Pancreas (tissue), 10 donors: Measurements from ENCODE around the gene IBA57. TPM values are rescaled to one million over a fixed set of nuclear protein-coding genes. Genes with fewer than 3 reads are reported as not detected.
"Not testable (repeated sequence)": the region's sequence is repeated elsewhere in the genome, so short reads cannot be mapped to it uniquely, and the experiment has no call there.

Experiments used
- ATAC-seq, 4 donors: fragments of 200-7000 bp; cut with Tn5 transposase; one replicate each; pipeline versions ENCODE4 v1.8.0 to v1.9.1; 2020; ENCODE audit warnings: mild to moderate bottlenecking in 4 of 4, moderate library complexity in 4 of 4
- DNase-seq, 6 donors: peaks; one replicate each; pipeline ENCODE4 v3.0.0-alpha.2; 2020
- FAIRE-seq: peaks from 2 replicates; lab custom pipeline; 2012; peaks lifted over from hg19 to GRCh38; lab: Jason Lieb, UNC
- H3K27ac ChIP-seq, 4 donors: fragments of 200-600 bp; sonication (generic); 1 replicate in 3 of 4; 2 replicates in 1 of 4; pipeline versions ENCODE4 v1.5.0 to v1.8.0; 2020
- H3K27me3 ChIP-seq, 4 donors: fragments of 200-600 bp; one replicate each; pipeline ENCODE4 v1.8.0; 2021
- H3K36me3 ChIP-seq, 3 donors: fragments of 200-600 bp; sonication (generic) in 1 of 3; one replicate each; pipeline versions ENCODE4 v1.5.0 to v1.8.0; 2020 to 2021
- H3K4me1 ChIP-seq, 3 donors: fragments of 200-600 bp; one replicate each; pipeline ENCODE4 v1.8.0; 2021
- H3K4me3 ChIP-seq, 4 donors: fragments of 200-600 bp; sonication (generic) in 2 of 4; one replicate each; pipeline versions ENCODE4 v1.5.0 to v1.8.0; 2020 to 2021
- H3K9me3 ChIP-seq, 4 donors: fragments of 200-600 bp; one replicate each; pipeline ENCODE4 v1.8.0; 2021
- CTCF ChIP-seq, 4 donors: fragments of 200-600 bp; sonication (generic) in 3 of 4; IDR thresholded peaks; one replicate each; pipeline versions ENCODE4 v1.5.0 to v1.8.0; 2021; ENCODE audit warnings: antibody characterized with exemption in 4 of 4
- WGBS, 2 donors: extraction: QIAGEN DNeasy Blood & Tissue Kit; methylation state at CpG; one replicate each; pipeline ENCODE4 v1.1.7; 2013; 5-methylcytosine and 5-hydroxymethylcytosine counted together
- intact Hi-C, 3 donors: fragments of 100-400 bp; cut with DNase I; formaldehyde crosslinking; loops; one replicate each; pipeline versions ENCODE4 v1.11.1 to v1.14.2; 2022
- polyA plus RNA-seq, 2 donors: library from polyadenylated mRNA; stranded (reverse); fragments of 200-250 nt; gene quantifications; one replicate each; pipeline ENCODE4 v1.2.3, GENCODE V29; 2013
- total RNA-seq, 6 donors: library from RNA; stranded (reverse); fragmentation: NEBNext Ultra II Directional in 4 of 6; extraction: Animal tissue kit (Norgen Biotek cat#: 25700) in 4 of 6; gene quantifications; one replicate each; pipeline versions ENCODE4 v1.2.1 to v1.2.4, GENCODE V29; 2021 to 2023
- donor health status: healthy with polysubstance abuse.
- donor health status: DM: no; HTN: no; CAD: no; lungs with moderate emphysema.
- donor health status: DM: no; HTN: no; CAD: no.
- donor health status: control.
- donor health status: control.
- donor health status: Bipolar disorder and iron deficiency.
- donor health status: DM: yes; HTN: yes; CAD: no.
- donor health status: DM: no; HTN: no; CAD: no.
- donor health status: DM: no; HTN: no; CAD: no.
- donor health status: DM: yes; HTN: yes; CAD: no.

IBA57 gene
- total and polyA plus RNA-seq, 8 donors = 2.4 to 14.4 (median 7.0) TPM

- Histone ChIP-seq H3K36me3 (no peaks in the 10 kb centered on the region), H3K4me3 (no peak overlapping the region), H3K9me3 (no peaks in the 10 kb centered on the region), H3K27ac (no peak overlapping the region), H3K27me3 (no peaks in the 10 kb centered on the region), H3K4me1 (no peaks in the 10 kb centered on the region)
- FAIRE-seq (no peak), ATAC-seq (no peak), DNase-seq (no peak)
- intact Hi-C loops = no loop called here
- no peak for TF ChIP-seq CTCF (IDR thresholded peaks at IDR 0.05)
- WGBS, 2 donors = 82 to 89% methylated on average over 28 of the region's 28 CpGs
Measured at GRCh38 chr1:228219962-228220780, 54.6 kb downstream of the IBA57 start.

GRCh38 chr1:228221097-228221496, 55.5 kb downstream of the IBA57 start:
- FAIRE-seq, H3K36me3 ChIP-seq, intact Hi-C loops, H3K9me3 ChIP-seq, H3K27me3 ChIP-seq, H3K4me1 ChIP-seq, H3K4me3 ChIP-seq, ATAC-seq, DNase-seq, H3K27ac ChIP-seq: not testable (repeated sequence)
- WGBS, 2 donors = 88 to 96% methylated on average over 9 of the region's 9 CpGs

GRCh38 chr1:228222548-228222947, 56.9 kb downstream of the IBA57 start:
- Histone ChIP-seq H3K36me3 (no peaks in the 10 kb centered on the region), H3K27ac (no peak overlapping the region), H3K4me1 (no peaks in the 10 kb centered on the region), H3K4me3 (no peak overlapping the region), H3K9me3 (no peaks in the 10 kb centered on the region), H3K27me3 (no peaks in the 10 kb centered on the region)
- FAIRE-seq (no peak), ATAC-seq (no peak), DNase-seq (no peak)
- intact Hi-C loops = no loop called here
- 63 to 66% methylated on average over 11 of the region's 11 CpGs for WGBS, 2 donors
- TF ChIP-seq CTCF (IDR thresholded peaks at IDR 0.05) = no peak

- H3K27ac ChIP-seq = no peak overlapping the region
- H3K4me1 ChIP-seq = no peaks in the 10 kb centered on the region
- FAIRE-seq = no peak
- no peaks in the 10 kb centered on the region for H3K27me3 ChIP-seq
- WGBS, 2 donors = 91 to 94% methylated on average over 16 of the region's 16 CpGs
- no peaks in the 10 kb centered on the region for H3K36me3 ChIP-seq
- H3K9me3 ChIP-seq = no peaks in the 10 kb centered on the region
- no peak for TF ChIP-seq CTCF (IDR thresholded peaks at IDR 0.05)
- intact Hi-C loops = no loop called here
- no peak for DNase-seq
- no peak overlapping the region for H3K4me3 ChIP-seq
- no peak for ATAC-seq
Measured at GRCh38 chr1:228224198-228225164, 58.9 kb downstream of the IBA57 start.

- FAIRE-seq = no peak
Measured at GRCh38 chr1:228225165-228225710, 59.6 kb downstream of the IBA57 start.

More at GRCh38 chr1:228225165-228225710, 59.6 kb downstream of the IBA57 start:
- H3K4me3 ChIP-seq = no peak overlapping the region
- no peaks in the 10 kb centered on the region for H3K4me1 ChIP-seq
- WGBS, 2 donors = 2 to 100% methylated on average over 2 of the region's 2 CpGs
- no peak for DNase-seq
- H3K27ac ChIP-seq = no peak overlapping the region
- H3K27me3 ChIP-seq = no peaks in the 10 kb centered on the region
- intact Hi-C loops = no loop called here
- no peak for TF ChIP-seq CTCF (IDR thresholded peaks at IDR 0.05)
- ATAC-seq = no peak
- no peaks in the 10 kb centered on the region for H3K9me3 ChIP-seq
- H3K36me3 ChIP-seq = no peaks in the 10 kb centered on the region
